HG02981 (cell line): ENCODE results near the gene OXT.
"Not testable (repeated sequence)": the region's sequence is repeated elsewhere in the genome, so short reads cannot be mapped to it uniquely, and the experiment has no call there.

Experiments used
- ATAC-seq: cut with Tn5 transposase; IDR thresholded peaks from one replicate; pipeline ENCODE4 v1.9.1; 2021; ENCODE audit warnings: mild to moderate bottlenecking, moderate library complexity; ENCODE audit not compliant: unreplicated experiment

The OXT gene

DNA sequence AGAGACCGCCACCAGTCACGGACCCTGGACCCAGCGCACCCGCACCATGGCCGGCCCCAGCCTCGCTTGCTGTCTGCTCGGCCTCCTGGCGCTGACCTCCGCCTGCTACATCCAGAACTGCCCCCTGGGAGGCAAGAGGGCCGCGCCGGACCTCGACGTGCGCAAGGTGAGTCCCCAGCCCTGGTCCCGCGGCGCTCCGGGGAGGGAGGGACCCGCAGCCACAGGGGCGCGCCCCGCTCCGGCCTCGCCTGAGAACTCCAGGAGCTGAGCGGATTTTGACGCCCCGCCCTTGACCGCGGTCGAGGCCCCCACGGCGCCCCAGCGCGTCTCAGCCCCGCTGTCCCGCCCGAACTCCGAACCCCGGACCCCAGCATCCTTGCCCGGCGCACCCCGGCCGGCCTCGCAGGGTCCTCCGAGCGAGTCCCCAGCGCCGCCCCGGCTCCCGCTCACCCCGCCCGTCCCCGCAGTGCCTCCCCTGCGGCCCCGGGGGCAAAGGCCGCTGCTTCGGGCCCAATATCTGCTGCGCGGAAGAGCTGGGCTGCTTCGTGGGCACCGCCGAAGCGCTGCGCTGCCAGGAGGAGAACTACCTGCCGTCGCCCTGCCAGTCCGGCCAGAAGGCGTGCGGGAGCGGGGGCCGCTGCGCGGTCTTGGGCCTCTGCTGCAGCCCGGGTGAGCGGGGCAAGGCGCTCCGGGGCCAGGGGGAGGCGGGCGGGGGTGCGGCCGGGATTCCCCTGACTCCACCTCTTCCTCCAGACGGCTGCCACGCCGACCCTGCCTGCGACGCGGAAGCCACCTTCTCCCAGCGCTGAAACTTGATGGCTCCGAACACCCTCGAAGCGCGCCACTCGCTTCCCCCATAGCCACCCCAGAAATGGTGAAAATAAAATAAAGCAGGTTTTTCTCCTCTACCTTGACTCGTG, at the start of gene OXT:
OXT (plus strand) TSS at position 11 of the 920 bp plus-strand sequence; CDS start at position 47, 36 bp downstream.
- ATAC-seq, result no peak

DNA sequence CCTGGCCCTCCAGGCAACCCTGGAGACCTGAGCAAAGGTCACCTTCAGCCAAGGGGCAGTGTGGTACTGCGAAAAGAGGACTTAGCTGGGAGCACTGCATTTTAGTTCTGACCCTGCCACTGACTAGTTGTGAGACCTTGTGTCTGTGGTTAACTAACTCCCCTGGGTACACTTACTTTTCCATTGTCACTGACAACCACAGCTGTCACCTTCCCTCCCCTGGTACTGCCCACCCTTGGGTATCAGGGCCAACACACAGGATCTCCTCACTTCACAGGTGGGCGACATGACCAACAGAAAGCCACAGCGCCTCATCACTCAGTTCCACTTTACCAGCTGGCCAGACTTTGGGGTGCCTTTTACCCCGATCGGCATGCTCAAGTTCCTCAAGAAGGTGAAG, 49.6 kb upstream of the OXT start:
- no peak for ATAC-seq

DNA sequence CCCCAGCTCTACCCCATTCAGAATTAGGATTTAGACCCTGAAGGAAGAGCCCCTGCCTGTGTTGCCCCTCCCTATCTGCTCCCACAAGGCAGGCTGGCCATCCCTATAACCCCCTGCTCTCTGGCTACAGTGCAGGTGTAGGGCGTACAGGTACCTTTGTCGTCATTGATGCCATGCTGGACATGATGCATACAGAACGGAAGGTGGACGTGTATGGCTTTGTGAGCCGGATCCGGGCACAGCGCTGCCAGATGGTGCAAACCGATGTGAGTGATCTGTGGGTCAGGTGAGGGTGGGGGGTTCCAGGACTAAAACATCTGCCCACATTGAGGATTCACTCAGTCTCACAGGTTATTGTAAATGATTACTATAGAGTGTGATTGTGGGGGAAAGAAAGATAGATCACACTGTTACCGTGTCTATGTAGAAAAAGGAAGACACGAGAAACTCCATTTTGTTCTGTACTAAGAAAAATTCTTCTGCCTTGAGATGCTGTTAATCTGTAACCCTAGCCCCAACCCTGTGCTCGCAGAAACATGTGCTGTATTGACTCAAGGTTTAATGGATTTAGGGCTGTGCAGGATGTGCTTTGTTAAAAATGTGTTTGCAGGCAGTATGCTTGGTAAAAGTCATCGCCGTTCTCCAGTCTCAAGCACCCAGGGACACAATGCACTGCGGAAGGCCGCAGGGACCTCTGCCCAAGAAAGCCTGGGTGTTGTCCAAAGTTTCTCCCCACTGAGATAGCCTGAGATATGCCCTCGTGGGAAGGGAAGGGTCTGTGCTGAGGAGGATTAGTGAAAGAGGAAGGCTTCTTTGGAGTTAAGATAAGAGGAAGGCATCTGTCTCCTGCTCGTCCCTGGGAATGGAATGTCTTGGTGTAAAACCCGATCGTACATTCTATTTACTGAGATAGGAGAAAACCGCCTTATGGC, 48.6 kb upstream of the OXT start:
- ATAC-seq, result not testable (repeated sequence)

DNA sequence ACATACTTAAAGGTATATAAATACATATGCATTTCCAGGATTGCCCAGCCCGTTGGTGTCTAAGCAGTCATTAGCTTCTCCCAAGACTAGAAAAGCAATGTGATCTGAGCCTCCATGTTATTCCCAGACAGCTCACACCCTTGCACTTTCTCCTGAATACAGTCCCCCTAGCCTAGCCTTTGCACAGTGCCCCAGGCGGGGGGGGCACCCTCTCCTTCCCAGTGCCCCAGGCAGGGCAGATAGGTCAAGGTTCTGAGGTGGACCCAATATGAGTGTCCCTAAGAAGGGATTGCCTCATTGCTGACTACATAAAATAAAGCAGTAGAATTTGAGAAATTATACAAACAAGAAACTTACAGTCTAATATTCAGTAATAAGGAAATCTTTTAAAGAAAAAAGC, 43.4 kb upstream of the OXT start:
- ATAC-seq, result no peak

DNA sequence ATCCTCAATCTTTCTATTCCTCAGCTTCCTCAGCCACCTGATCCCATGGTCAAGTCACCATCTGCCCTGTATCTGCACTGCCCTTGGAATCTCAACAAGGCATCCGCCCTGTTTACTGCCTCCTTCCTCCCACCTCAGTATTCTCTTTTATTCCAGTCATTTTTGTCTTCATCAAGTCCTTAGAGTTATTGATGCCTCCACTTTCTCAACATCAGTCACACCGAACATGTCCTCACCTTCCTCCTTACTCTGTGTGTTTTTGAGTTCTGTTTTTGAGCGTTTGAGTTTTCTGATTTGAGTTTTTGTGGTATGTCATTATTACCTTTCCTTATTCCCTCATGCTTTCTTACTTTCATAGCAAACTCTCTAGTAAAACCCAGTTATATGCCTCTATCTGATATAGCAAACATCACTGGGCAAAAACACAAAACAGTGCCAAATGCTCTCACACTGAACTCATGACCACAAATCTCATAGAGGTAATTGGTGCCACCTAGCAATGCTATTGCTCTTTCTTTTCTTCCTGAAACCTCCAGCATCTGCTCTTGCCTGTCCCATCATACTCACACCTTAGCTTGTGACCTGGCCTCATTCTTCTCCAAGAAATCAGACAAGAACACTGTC, 39.8 kb upstream of the OXT start:
- ATAC-seq, result no peak

DNA sequence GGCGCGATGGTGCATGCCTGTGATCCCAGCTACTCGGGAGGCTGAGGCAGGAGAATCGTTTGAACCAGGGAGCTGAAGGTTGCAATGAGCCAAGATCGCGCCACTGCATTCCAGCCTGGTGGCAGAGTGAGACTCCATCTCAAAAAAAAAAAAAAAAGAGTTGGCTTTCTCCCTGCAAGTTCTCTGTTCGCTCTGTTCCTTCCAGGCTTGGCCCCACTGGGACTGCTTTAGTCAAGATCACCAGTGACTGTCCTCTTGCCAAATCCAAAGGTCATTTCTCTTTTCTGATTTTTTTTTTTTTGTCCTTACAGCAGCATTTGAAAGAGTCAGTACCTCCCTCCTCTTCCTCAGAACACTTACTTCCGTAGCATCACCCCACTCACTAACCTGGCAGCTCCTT, 38.8 kb upstream of the OXT start:
- no peak for ATAC-seq

DNA sequence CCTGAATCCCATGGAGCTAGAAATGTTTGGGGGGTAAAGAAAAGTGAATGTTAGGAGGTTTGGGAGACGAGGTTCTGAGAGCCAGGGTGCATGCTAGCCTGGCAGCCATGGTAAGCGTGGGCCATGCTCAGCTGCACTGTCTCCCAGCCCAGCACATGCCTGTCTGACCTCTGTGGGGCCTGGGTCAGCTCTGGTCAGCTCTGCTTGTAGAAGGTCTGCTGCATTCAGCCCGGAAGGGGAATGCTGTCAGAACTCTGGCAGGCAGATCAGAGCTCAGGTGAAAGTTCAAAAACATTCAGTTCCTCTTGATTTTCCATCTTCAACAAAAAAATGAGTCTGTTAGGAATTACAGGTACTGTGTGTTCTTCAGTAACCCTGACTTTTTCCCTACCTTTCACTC, 33.8 kb upstream of the OXT start:
- ATAC-seq, result no peak

DNA sequence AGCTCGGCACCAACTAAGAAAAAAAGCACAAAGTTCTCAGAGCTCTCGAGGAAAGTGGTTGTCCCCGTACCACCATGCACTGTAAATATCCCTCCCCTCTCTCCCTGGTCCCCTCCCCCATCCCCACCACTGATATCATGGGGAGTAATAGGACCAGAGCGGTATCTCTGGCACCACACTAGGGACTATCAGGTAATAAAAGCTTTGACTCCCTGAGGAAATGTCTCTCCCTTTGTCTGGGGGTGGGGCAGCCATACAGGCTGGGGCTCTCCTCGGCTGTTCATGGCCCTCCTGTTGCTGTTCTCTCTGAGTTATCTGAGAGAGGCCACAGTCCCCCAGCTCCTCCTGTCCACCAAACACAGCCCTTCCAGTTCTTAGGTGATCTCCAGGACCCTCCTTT, 33.0 kb upstream of the OXT start:
- ATAC-seq, result no peak

DNA sequence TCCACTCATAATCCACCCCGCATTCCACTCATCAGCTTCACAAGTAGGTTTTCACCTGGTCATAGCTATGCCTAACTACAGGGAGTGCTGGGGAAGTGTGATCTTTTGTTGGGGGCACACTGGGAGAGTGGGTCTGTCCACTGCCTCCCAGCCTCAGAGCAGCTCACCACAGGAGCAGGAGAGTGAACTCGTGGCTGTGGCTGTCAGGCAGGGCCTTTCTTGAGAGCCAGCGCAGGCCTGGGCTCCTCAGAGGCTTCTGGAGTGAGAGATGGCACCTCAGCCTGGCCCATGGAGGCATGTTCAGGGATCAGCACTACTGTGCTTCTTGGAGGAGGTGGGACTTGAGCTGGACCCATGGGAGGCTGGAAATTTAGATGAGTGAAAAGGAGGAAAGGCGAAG, 32.0 kb upstream of the OXT start:
- no peak for ATAC-seq

DNA sequence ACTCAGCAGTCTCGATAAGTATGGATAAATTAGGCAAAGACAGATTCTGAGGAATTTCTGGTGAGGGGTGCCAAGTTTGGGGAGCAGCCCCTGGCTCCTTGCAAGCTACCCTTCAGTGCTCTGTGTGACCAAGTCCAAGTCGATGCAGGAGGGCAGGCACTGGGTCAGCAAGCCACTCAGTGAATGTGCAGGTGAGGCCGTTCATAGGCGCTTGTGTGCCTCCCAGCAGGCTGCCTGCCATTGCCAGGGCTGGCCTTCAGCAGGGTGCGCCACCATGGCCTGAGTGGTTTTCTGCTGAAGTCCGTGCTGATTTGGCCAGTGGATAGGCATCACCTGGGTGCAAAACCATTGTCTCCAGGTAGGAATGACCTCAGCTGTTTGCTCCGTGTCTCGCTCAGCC, 31.3 kb upstream of the OXT start:
- no peak for ATAC-seq

DNA sequence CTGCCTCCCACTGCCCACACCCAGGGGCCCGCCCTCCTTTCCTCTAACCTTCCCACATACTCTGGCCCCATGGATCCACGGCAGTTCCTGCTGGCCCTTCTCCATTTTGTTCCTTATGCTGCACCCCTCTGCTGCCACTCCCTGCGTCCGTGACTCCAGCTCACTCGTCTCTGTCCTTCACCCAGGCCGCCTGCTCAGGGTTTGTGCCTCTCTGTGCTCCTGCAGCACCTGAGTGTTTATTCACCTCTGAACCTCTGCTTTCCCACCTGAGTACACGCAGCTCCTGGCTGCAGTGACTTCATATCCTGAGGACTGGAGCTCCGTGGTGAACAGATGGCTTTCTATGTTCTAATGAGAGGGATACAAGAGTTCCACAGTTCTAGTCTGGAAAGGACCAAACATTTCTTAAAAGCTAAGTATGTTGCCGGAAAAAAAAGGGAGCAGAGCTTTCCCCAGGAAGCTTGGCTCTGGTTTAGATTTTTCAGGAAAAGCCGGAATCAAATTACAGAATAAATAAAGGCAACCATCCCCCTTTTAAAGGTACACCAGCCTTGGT, 29.5 kb upstream of the OXT start:
- ATAC-seq, result no peak

DNA sequence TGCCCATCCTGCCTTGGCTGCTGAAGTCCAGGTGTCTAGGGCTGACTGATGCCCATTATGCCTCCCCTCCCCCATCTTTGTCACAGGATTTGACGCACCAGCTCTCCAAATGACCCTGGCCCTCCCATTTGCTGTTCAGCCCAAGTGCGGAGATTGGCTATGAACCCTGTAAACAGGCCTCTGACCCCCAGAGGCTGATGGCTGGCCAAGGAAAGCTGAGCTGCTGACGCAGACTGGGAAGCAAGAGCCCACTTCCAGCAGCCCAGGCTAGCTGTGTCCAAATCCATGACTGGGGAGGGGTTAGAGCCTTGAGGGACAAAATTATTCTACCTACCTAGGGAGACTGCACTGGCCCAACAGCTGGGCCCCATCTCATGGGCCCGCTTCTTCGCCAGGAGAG, 28.8 kb upstream of the OXT start:
- no peak for ATAC-seq

DNA sequence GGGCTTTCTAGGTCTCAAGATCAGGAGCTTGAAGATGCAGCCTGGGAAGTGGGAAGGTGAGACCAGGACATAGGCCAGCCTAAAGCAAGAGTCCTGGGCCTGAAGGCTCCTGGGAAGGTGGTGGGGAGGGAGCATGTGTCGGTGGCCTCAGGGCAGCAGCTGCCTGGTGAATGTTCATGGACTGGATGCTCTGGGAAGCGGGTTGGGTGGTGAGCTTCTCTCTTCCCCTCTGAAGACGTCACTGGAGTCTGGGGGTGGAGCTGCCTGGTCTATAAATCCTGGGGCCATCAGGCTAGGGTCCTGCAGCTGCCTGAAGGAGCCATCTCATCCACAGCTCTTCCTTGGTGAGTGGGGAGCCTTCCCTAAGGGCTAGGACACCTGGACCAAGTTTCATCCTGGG, 28.1 kb upstream of the OXT start, which contains the start of gene GNRH2:
GNRH2 (plus strand) TSS at position 301 of the 400 bp plus-strand sequence. CDS start 793 bp downstream, outside the sequence.
- ATAC-seq, result no peak

DNA sequence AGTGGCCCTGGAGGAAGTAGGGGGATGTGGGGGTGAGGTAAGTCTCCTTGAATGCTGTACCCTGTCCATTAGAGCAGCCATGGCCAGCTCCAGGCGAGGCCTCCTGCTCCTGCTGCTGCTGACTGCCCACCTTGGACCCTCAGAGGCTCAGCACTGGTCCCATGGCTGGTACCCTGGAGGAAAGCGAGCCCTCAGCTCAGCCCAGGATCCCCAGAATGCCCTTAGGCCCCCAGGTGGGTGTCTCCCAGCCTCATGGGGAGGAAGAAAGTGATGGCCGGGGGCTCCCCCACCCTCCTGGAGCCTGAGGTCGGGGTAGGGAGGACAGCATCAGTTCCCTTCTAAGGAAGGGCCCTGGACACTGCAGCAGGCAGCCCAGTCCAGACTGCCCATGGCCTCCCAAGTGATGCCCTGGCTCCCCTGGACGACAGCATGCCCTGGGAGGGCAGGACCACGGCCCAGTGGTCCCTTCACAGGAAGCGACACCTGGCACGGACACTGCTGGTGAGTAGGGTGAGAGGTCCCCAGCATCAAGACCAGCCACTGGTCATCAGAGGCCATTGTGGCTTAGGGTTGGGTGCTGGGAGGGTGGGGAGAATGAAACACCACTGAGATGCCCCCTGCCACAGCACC, 27.0 kb upstream of the OXT start:
- no peak for ATAC-seq

DNA sequence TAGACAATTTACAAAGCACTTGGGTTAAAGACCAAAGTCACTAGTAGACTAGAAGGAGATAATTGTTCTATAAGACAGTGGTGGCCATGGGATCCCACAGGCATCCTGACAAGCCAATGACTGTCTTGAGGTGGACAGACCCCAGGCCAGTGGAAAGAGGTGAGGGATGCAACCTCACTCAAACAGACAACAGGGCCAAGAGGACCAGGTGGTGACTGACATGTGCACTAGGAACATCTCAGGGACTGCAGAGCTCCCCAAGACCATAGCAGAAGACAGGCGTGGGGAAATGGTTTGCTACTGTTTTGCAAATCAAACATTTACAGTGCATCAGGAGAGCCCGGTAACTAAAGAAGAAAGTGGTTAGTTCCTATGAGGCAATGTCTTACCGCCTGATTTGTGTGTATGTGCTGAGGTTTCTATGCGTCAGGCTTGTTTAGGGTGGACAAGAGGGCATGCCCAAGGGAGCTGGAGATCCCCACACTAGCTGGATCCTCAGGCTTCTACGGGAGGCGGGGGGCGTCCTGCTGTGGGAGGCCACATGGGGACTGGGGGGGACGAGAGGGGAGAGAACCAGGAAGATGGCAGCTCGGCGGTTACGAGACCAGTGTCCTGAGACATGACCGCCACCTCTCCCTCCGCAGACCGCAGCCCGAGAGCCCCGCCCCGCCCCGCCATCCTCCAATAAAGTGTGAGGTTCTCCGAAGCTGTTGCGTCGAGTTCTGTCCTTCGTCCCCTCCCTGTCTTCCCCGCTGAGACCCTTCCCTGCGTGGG, 26.2 kb upstream of the OXT start:
- ATAC-seq, result peak; percentile 44

DNA sequence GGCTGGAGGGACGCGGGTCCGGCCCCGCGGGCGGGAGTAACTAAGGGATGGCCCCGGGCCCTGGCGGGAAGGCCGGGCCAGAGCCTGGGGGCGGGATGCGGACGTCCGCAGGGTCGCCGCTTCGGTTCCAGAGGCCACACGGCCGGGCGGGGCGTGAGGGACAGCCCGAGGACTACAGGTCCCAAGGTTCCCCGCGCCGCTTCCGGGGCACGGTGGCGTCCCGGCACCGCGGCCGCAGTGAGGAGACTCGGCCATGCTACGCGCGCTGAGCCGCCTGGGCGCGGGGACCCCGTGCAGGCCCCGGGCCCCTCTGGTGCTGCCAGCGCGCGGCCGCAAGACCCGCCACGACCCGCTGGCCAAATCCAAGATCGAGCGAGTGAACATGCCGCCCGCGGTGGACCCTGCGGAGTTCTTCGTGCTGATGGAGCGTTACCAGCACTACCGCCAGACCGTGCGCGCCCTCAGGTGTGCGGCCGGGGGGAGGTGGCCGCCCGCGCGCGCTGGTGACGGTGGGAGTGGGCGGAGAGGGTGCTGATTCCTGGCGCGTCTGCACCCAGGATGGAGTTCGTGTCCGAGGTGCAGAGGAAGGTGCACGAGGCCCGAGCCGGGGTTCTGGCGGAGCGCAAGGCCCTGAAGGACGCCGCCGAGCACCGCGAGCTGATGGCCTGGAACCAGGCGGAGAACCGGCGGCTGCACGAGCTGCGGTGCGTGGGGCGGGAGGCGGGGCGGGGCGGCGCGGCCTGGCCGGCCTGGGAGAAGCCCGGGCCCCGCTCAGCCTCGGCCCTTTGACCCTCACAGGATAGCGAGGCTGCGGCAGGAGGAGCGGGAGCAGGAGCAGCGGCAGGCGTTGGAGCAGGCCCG, 25.4 kb upstream of the OXT start, which contains the start of gene MRPS26:
MRPS26 (plus strand) TSS at position 237 of the 861 bp plus-strand sequence; CDS start at position 254, 17 bp downstream.
- ATAC-seq, result peak; percentile 84

DNA sequence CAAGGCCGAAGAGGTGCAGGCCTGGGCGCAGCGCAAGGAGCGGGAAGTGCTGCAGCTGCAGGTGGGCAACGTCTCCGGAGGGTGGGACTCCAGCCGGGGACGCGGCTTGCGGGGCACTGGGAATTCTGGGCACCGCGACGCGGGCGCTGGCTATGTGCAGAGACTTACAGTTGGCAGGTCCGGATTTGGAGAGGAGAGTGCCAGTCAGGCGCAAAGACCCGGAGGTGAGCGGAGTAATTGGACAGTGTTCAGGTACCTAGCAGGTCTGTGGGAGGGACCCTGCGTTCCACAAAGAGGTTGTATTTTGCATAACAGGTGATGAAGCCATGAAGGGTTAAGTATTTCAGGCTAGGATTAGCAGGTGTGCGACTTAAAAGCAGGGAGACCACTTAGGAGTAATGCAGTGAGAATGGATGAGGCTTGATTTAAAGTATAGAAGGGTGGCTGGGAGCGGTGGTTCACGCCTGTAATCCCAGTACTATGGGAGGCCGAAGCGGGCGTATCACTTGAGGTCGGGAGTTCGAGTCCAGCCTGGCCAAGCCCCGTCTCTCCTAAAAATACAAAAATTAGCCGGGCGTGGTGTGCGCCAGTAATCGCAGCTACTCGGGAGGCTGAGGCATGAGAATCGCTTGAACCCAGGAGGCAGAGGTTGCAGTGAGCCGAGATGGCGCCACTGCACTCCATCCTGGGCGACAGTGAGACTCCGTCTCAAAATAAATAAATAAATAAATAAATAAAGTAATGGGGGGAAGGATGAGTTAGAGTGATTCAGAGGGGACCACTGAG, 24.6 kb upstream of the OXT start:
- ATAC-seq, result no peak
